SK-N-SH treated with all-trans-retinoic acid at 6 μM for 48 hours (cell line): ENCODE data around the gene OR52I1.

Source experiments
- ATAC-seq: fragments of 200-7000 bp; cut with Tn5 transposase; 3 replicates; pipeline ENCODE4 v1.9.1; 2020; ENCODE audit warnings: mild to moderate bottlenecking, moderate library complexity
- ARNTL ChIP-seq: fragments of 450-650 bp; formaldehyde crosslinking; IDR thresholded peaks from 2 replicates; pipeline ENCODE4 v1.5.0; 2020; ENCODE audit warnings: low read depth, mild to moderate bottlenecking, moderate library complexity, borderline replicate concordance
- BACH2 ChIP-seq: fragments of 250-450 bp; sonication (Bioruptor Pico); IDR thresholded peaks from 2 replicates; pipeline ENCODE4 v1.9.0; 2021; ENCODE audit warnings: mild to moderate bottlenecking, borderline replicate concordance
- CREB5 ChIP-seq: fragments of 250-450 bp; sonication (Bioruptor Pico); IDR thresholded peaks from 2 replicates; pipeline ENCODE4 v1.5.1; 2020; ENCODE audit warnings: low read depth, mild to moderate bottlenecking, moderate library complexity
- CSDC2 ChIP-seq: fragments of 250-450 bp; sonication (Bioruptor Pico); IDR thresholded peaks from 2 replicates; pipeline ENCODE4 v1.5.0; 2020; ENCODE audit warnings: mild to moderate bottlenecking, moderate library complexity
- CSRNP3 ChIP-seq: fragments of 250-450 bp; sonication (Bioruptor Pico); IDR thresholded peaks from 2 replicates; pipeline ENCODE4 v1.5.1; 2021; ENCODE audit warnings: mild to moderate bottlenecking, moderate library complexity
- ESRRG ChIP-seq: fragments of 250-450 bp; sonication (Bioruptor Pico); IDR thresholded peaks from 2 replicates; pipeline ENCODE4 v1.6.1; 2021; ENCODE audit warnings: mild to moderate bottlenecking
- GLIS3 ChIP-seq: fragments of 250-450 bp; sonication (Bioruptor Pico); IDR thresholded peaks from 2 replicates; pipeline ENCODE4 v1.5.0; 2020; ENCODE audit warnings: mild to moderate bottlenecking, moderate library complexity
- ISL1 ChIP-seq: fragments of 250-450 bp; sonication (Bioruptor Pico); IDR thresholded peaks from 2 replicates; pipeline ENCODE4 v2.1.2; 2022; ENCODE audit warnings: mild to moderate bottlenecking, moderate library complexity
- OSR1 ChIP-seq: fragments of 250-450 bp; sonication (Bioruptor Pico); IDR thresholded peaks from 2 replicates; pipeline ENCODE4 v1.8.0; 2022; ENCODE audit warnings: moderate library complexity, mild to moderate bottlenecking, inconsistent platforms
- PATZ1 ChIP-seq: fragments of 250-450 bp; sonication (Bioruptor Pico); IDR thresholded peaks from 2 replicates; pipeline ENCODE4 v1.8.0; 2020; ENCODE audit warnings: mild to moderate bottlenecking, moderate library complexity, borderline replicate concordance
- POU6F1 ChIP-seq: fragments of 250-450 bp; sonication (Bioruptor Pico); IDR thresholded peaks from 2 replicates; pipeline ENCODE4 v1.8.0; 2021; ENCODE audit warnings: low read depth, mild to moderate bottlenecking, moderate library complexity, borderline replicate concordance
- PPARA ChIP-seq: fragments of 250-450 bp; sonication (Bioruptor Pico); IDR thresholded peaks from 2 replicates; pipeline ENCODE4 v1.5.0; 2020; ENCODE audit warnings: mild to moderate bottlenecking, borderline replicate concordance
- RARB ChIP-seq: fragments of 250-450 bp; sonication (Bioruptor Pico); IDR thresholded peaks from 2 replicates; pipeline ENCODE4 v1.8.0; 2021; ENCODE audit warnings: mild to moderate bottlenecking, moderate library complexity
- SNAI2 ChIP-seq: fragments of 250-450 bp; sonication (Bioruptor Pico); IDR thresholded peaks from 2 replicates; pipeline ENCODE4 v1.5.0; 2020; ENCODE audit warnings: mild to moderate bottlenecking, moderate library complexity
- TCF4 ChIP-seq: fragments of 250-450 bp; sonication (Bioruptor Pico); IDR thresholded peaks from 2 replicates; pipeline ENCODE4 v1.8.0; 2021; ENCODE audit warnings: mild to moderate bottlenecking, moderate library complexity, borderline replicate concordance
- TOX ChIP-seq: fragments of 250-450 bp; sonication (Bioruptor Pico); IDR thresholded peaks from 2 replicates; pipeline ENCODE4 v1.8.0; 2021; ENCODE audit warnings: mild to moderate bottlenecking, moderate library complexity, borderline replicate concordance
- ZC3H10 ChIP-seq: fragments of 250-450 bp; sonication (Bioruptor Pico); IDR thresholded peaks from 2 replicates; pipeline ENCODE4 v1.5.1; 2021; ENCODE audit warnings: mild to moderate bottlenecking, moderate library complexity
- ZFP3 ChIP-seq: fragments of 250-450 bp; sonication (Bioruptor Pico); IDR thresholded peaks from 2 replicates; pipeline ENCODE4 v1.5.0; 2020; ENCODE audit warnings: mild to moderate bottlenecking, moderate library complexity
- ZFP30 ChIP-seq: fragments of 450-650 bp; formaldehyde crosslinking; IDR thresholded peaks from 2 replicates; pipeline ENCODE4 v1.5.0; 2022; ENCODE audit warnings: mild to moderate bottlenecking, moderate library complexity
- ZNF565 ChIP-seq: fragments of 450-650 bp; formaldehyde crosslinking; conservative IDR thresholded peaks from 2 replicates; pipeline ENCODE4 v1.5.0; 2020; ENCODE audit warnings: low read depth, mild to moderate bottlenecking, moderate library complexity
- ZNF70 ChIP-seq: fragments of 450-650 bp; formaldehyde crosslinking; IDR thresholded peaks from 2 replicates; pipeline ENCODE4 v1.5.0; 2020; ENCODE audit warnings: mild to moderate bottlenecking, moderate library complexity
- ZNF8 ChIP-seq: fragments of 450-650 bp; formaldehyde crosslinking; IDR thresholded peaks from 2 replicates; pipeline ENCODE4 v1.5.0; 2020; ENCODE audit warnings: mild to moderate bottlenecking, moderate library complexity

Gene OR52I1

DNA sequence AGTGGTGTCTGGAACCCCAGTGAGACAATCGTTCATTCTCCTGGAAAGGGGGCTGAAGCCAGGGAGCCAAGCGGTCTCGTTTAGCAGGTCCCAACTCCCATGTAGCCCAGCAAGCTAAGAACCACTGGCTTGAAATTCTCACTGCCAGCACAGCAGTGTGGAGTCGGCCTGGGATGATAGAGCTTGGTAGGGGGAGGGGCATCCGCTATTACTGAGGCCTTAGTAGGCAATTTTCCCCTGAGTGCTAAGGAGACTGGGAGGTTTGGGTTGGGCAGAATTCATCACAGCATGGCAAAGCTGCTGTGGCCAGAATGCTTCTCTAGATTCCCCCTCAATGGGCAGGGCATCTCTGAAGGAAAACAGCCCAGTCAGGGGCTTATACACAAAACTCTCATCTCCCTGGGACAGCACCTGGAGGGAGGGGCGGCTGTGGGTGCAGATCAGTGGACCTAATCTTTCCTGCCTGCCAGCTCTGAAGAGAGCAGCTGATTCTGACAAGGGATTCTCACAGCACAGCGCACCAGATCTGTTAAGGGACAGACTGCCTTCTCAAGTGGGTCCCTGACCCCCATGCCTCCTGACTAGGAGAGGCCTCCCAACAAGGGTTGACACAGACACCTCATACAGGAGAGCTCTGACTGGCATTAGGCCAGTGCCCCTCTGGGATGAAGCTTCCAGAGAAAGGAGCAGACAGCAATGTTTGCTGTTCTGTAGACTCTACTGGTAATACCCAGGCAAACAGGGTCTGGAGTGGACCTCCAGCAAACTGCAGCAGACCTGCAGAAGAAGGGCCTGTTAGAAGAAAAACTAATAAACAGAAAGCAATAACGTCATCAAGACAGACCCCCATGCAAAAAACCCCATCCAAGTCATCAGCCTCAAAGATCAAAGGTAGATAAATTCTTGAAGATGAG, 34.1 kb upstream of the OR52I1 start:
- TF ChIP-seq CSRNP3 (CRISPR knock-in tag) (no peak), ZC3H10 (no peak), ZNF565 (CRISPR knock-in tag) (no peak), RARB (CRISPR knock-in tag) (no peak)
- ATAC-seq, result no peak

DNA sequence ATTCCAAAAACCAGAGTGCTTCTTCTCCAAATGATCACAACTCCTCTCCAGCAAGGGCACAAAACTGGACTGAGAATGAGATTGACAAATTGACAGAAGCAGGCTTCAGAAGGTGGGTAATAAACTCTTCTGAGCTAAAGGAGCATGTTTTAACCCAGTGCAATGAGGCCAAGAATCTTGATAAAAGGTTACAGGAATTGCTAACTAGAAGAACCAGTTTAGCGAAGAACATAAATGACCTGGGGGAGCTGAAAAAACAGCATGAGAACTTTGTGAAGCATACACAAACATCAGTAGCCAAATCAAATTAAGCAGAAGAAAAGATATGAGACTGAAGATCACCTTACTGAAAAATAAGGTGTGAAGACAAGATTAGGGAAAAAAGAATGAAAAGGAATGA, 33.4 kb upstream of the OR52I1 start:
- no peak for TF ChIP-seq BACH2 (CRISPR knock-in tag)
- TF ChIP-seq PATZ1 (CRISPR knock-in tag), result no peak
- no peak for TF ChIP-seq ZC3H10
- TF ChIP-seq ZFP30, result no peak
- TF ChIP-seq ZNF70 (CRISPR knock-in tag), result no peak
- TF ChIP-seq CSDC2 (CRISPR knock-in tag), result no peak
- TF ChIP-seq TOX (CRISPR knock-in tag), result no peak
- no peak for TF ChIP-seq ISL1
- no peak for TF ChIP-seq GLIS3 (CRISPR knock-in tag)
- no peak for TF ChIP-seq POU6F1
- TF ChIP-seq SNAI2, result no peak
- TF ChIP-seq ESRRG, result no peak
- TF ChIP-seq RARB (CRISPR knock-in tag), result no peak
- no peak for TF ChIP-seq TCF4 (CRISPR knock-in tag)
- TF ChIP-seq ZNF8, result no peak
- no peak for TF ChIP-seq ZNF565 (CRISPR knock-in tag)
- ATAC-seq, result no peak

GRCh38 chr11:4565371-4565770, 28.5 kb upstream of the OR52I1 start:
- no peak for ATAC-seq

DNA sequence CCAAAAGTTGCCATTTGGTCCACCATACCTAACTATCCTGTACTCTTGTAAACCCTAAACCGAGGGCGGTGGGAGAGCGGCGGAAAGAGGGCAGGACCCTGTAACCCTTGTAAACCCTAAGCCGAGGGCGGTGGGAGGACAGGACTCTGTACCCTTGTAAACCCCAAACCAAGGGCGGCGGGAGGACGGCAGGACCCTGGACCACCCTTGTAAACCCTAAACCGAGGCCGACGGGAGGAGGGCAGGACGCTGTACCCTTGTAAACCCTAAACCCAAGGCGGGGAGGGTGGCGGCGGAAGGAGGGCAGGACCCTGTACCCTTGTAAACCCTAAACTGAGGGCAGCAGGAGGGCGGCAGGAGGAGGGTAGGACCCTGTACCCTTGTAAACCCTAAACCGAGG, 24.8 kb upstream of the OR52I1 start:
- ATAC-seq, result no peak
- no peak for TF ChIP-seq ZFP3 (CRISPR knock-in tag)
- no peak for TF ChIP-seq ARNTL
- TF ChIP-seq ISL1, result no peak
- no peak for TF ChIP-seq ZNF565 (CRISPR knock-in tag)
- TF ChIP-seq PPARA, result no peak

More at GRCh38 chr11:4565371-4565770, 28.5 kb upstream of the OR52I1 start:
- TF ChIP-seq CSRNP3 (CRISPR knock-in tag) (no peak), ZFP3 (CRISPR knock-in tag) (no peak), TOX (CRISPR knock-in tag) (no peak), ZC3H10 (no peak), SNAI2 (no peak)
- TF ChIP-seq, all 23 proteins: peak for 0

- TF ChIP-seq POU6F1 (no peak), ZNF8 (no peak), PPARA (no peak), CREB5 (CRISPR knock-in tag) (no peak), OSR1 (CRISPR knock-in tag) (no peak), CSRNP3 (CRISPR knock-in tag) (no peak), BACH2 (CRISPR knock-in tag) (no peak), ISL1 (no peak), ZFP30 (no peak)
- ATAC-seq, result no peak
Measured at GRCh38 chr11:4576880-4577279, 17.0 kb upstream of the OR52I1 start.
